HG03457 (cell line): ENCODE measurements around the gene CHFR.
"Not testable (repeated sequence)": the region's sequence is repeated elsewhere in the genome, so short reads cannot be mapped to it uniquely, and the experiment has no call there.

Experiments used
- ATAC-seq: cut with Tn5 transposase; IDR thresholded peaks from one replicate; pipeline ENCODE4 v1.9.1; 2021; ENCODE audit warnings: moderate number of reproducible peaks; ENCODE audit not compliant: unreplicated experiment

The CHFR gene

DNA sequence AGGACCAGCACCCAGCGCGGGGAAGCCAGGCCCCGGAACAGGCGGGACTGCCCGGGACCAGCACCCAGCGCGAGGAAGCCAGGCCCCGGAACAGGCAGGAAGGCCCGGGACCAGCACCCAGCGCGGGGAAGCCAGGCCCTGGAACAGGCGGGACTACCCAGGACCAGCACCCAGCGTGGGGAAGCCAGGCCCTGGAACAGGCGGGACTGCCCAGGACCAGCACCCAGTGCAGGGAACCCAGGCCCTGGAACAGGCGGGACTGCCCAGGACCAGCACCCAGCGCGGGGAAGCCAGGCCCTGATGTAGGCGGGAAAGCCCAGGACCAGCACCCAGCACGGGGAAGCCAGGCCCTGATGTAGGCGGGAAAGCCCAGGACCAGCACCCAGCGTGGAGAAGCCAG, 12.8 kb downstream of the CHFR start:
- not testable (repeated sequence) for ATAC-seq

DNA sequence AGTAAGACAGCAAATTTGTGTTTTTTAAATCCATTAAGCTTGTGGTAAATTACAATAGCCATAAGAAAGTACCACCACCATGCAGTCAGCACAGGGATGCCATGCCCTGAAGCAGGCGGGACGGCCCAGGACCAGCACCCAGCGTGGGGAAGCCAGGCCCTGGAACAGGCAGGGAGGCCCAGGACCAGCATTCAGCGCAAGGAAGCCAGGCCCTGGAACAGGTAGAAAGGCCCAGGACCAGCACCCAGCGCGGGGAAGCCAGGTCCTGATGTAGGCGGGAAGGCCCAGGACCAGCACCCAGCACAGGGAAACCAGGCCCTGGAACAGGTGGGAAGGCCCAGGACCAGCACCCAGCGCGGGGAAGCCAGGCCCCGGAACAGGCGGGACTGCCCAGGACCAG, 13.2 kb downstream of the CHFR start:
- no peak for ATAC-seq

DNA sequence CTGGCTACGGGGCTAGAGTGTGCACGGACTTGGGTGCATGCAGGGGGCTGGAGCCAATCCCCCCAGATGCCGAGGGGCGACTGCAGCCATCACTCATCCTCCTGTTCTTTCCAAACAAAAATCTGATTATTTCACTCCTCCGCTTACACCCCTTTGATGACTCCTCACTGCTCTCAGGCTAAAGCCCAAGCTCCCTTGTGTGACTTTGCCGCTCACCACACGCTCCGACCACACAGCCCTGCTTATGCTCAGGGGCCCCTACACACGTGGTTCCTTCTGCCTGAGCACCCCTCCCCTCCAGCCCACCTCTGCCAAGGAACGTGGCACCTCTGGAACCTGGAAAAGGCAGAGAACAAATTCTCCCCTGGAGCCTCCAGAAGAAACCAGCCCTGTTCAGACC, 13.7 kb downstream of the CHFR start:
- no peak for ATAC-seq

DNA sequence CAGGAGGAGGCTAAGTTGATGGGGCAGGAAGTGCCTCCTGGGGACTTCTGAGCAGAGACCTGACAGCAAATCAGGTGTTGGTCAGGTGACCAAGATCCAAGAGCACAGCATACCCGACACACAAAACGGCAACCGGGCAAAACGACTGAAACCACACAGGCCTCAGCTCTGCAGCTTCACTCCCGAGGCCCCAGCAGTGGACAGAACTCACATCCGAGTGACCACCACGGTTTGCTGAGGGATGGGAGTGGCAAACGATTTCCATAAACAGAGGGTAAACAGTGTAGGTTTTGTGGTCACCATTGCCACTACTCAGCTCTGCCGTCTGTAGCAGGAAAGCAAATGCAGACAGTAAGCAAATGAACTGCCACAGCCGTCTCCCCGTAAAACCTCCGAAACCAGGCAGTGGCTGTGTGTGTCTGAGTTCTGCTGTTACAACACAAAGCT, 14.4 kb downstream of the CHFR start:
- no peak for ATAC-seq

DNA sequence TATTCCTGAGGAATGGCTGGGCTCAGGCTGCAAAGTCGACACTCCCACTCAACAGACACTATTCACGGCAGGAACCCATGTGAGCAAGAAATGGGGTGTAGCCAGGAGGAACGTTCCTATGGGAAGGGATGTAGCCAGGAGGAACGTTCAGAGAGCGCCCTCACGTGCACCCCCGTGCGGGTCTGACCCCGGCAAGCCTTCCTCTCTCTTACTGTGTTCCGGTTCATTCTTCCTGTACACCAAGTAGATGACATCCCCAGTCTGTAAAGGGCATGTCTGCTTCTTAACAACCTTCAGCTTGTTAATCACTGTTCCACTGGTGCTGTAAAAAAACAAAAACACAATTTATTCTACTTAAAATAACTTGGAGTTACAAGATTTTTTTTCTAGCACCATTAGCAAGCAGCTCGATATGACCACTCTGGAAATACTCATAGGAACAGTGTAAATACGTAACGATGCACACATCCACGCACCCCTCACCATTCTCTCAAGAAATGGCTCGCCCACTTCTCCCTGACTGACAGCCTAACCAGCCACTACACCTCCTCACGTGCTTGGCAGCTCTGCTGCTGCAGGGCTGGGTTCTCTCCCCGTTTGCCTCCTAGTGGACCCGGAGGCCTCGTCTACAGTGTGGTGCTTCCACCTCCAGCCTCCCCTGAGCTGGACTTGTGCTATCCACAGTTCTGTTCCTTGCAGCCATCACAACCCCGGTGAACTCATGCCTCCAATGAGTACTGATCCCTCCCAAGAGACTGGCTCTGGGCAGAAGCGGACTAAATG, 15.1 kb downstream of the CHFR start:
- ATAC-seq, result no peak

DNA sequence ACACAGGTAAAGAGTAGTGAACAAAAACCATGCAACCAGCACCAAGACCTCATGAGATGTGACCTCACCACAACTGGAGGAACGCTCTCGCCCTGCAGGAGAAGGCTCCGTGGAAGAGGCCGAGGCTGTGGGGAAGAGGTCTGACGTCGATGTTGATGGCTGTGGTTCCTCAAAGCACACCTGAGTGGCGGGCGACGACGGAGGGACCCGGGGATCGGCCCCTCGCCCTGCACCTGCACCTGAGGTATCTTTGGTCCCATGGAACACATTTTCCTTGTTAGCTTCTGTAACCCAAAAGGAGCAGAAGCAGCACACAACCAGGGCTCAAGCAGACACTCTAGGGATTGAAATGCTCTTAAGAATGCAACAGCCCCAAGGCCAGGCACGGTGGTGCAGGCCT, 17.9 kb downstream of the CHFR start:
- no peak for ATAC-seq

DNA sequence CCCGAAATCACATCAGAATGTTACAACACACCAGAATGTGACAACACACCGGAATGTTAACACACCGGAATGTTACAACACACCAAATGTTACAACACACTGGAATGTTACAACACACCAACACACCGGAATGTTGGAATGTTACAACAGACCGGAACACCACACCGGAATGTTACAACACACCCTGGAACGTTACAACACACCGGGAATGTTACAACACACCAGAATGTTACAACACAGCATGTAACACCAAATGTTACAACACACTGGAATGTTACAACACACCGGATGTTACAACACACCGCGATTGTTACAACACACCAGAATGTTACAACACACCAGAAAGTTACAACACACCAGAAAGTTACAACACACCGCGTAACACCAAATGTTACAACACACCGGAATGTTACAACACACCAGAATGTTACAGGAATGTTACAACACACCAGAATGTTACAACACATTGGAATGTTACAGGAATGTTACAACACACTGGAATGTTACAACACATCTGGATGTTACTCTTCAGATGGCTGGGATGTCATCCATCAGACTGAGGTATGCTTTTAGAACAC, 21.1 kb downstream of the CHFR start:
- no peak for ATAC-seq

DNA sequence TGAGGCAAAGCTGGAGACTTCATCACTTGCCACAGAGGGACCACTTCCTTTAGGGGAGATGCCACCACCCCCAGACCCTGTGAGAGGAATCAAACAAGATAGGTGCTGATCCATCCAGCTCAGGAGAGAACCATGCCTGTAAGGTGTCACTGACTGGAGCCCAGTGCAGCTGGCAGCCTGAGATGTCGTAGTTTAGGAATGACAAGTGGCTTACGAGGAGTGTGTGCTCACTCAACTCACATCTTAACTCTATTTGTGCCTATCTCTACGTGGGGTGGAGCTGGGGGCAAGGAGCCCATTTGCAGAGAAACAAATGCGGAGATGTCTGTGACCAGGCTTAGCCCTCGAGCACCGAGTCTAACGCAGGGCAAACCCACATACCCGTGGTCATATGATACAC, 25.8 kb downstream of the CHFR start:
- no peak for ATAC-seq

DNA sequence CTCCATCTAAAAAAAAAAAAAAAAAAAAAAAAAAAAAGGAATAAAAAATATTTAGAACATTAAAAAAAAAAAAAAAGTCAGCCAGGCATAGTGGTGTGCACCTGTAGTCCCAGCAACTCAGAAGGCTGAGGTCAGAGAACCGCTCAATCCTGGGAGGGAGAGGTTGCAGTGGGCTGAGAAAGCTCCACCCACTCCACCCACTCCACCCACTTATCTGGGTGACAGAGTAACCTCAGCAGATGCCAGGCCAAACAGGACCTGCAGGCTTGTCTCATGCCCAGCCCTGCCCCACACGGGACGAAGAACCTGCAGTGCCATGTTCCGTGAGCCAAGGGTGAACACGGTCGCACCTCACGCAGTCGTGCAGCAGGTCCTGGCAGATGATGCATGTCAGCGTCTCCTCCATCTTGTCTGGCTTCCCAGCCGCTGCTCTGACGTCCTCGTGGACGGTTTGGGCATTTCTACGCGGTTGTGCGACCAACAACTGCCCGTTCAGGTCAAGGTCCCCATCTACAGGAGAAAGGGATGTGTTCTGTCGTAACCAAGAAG, 28.6 kb downstream of the CHFR start:
- ATAC-seq, result no peak

DNA sequence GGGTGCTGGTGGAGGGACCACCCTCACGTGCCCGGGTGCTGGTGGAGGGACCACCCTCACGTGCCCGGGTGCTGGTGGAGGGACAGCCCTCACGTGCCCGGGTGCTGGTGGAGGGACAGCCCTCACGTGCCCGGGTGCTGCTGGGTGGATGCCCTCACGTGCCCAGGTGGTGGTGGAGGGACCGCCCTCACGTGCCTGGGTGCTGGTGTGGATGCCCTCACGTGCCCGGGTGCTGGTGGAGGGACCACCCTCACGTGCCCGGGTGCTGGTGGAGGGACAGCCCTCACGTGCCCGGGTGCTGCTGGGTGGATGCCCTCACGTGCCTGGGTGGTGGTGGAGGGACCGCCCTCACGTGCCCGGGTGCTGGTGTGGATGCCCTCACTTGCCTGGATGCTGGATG, 30.4 kb downstream of the CHFR start:
- ATAC-seq, result not testable (repeated sequence)

DNA sequence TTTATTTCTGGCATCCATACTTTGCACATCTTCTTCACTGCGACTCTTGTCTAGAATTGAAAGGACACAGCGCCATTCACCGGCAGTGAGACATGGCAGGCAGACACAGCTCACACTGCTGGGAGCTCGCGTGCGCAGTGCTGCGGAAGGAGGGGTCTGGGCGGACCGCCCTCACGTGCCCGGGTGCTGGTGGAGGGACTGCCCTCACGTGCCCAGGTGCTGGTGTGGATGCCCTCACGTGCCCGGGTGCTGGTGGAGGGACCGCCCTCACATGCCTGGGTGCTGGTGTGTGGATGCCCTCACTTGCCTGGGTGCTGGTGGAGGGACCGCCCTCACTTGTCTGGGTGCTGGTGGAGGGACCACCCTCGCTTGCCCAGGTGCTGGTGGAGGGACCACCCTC, 30.8 kb downstream of the CHFR start:
- no peak for ATAC-seq

DNA sequence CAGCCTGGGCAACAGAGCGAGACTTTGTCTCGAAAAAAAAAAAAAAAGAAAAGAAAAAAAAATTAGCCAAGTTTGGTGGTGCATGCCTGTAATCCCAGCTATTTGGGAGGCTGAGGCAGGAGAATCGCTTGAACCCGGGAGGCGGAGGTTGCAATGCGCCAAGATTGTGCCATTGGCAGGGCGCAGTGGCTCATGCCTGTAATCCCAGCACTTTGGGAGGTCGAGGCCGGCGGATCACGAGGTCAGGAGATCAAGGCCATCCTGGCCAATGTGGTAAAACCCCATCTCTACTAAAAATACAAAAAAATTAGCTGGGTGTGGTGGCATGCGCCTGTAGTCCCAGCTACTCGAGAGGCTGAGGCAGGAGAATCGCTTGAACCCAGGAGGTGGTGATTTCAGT, 32.2 kb downstream of the CHFR start:
- ATAC-seq, result not testable (repeated sequence)

DNA sequence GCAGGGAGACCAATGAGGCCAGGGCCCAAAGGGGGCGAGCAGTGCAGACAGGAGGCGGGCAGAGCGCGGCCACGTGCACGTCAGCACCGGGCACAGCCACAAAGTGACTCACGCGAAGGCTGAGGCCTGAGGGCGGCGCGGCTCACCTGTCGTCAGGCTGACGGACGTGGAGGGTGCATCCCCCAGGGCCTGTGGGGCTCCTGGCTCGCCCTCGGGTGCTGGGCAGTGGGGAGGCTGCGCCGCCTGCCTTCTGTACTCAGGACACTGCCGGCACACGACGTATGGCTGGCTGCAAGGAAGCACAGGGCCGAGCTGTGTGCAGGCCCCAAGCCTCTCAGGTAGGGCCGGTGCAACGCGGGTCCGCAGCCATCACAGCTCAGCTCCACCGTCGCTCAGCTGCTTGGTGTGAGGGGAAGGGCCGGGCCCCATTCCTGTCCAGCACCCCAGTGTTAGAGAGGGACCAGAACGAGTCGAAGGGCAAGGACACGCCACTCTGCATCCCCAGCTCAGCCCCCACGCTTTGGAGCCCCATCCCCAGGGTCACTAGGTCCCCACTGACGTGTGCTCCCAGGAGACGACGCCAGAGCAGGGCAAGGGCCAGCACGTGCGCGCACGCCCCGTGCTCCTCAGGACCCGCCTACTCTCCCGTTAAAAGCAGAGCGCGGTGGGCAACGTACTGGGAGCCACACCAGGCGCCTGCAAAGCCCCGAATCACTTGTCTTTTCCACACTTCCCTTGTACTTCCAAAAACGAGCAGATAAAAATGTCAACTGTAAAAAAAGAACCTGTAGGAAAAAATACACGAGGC, 33.9 kb downstream of the CHFR start:
- ATAC-seq, result no peak

DNA sequence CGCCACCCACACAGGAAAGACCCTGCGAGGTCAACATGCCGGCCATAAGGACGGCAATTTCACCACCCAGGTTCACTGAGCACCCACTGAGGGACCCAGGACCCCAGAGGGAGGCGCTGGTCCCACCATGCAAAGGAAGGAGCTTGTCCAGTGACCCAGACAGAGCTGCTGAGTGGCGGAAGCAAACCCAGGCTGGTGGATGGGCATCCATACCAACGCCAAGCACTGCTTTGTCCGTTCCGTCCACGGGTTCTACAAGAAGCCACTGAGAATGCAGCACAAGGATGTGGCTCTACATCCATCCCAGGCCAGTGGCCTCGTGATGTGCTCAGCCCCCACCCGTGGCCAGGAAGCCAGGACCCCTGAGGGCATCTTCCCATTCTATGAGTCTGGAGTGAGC, 34.9 kb downstream of the CHFR start:
- no peak for ATAC-seq

DNA sequence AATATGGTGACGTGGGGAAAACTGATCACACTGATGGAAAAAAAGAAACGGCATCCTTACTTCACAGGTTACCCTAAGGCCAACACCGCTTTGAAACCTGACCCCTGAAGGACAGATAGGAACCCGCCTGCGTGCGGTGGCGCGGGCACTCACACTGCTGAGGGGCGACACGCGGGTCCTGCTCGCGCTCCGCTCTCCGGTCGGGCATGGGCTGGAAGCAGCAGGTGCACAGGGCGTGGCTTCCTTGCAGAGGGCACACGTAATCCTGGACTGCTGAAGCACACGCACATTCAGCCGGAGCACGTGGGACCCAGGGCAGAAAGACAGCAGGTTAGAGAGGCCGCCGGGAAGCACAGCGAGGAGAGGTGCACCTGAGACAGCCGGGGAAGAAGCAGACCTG, 35.9 kb downstream of the CHFR start:
- ATAC-seq, result no peak

DNA sequence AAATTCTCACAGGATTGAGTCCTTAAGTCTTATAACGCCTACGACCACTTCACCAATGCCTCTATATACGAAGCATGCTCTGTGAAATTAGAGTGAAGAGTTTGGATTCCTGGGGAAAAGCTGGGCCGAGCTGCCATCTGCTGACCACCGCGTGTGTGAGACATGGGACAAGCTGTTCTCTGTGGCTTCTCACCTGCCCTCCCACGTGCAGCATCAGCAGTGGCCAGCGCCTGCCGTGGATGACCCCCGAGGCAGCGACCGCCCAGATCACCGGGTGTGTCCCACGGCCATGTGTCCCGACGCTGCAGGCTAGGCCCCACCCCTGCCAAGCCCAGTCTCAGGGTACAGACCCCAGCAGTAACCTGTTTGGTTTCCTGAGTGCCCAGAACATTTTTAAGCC, 37.1 kb downstream of the CHFR start:
- no peak for ATAC-seq

DNA sequence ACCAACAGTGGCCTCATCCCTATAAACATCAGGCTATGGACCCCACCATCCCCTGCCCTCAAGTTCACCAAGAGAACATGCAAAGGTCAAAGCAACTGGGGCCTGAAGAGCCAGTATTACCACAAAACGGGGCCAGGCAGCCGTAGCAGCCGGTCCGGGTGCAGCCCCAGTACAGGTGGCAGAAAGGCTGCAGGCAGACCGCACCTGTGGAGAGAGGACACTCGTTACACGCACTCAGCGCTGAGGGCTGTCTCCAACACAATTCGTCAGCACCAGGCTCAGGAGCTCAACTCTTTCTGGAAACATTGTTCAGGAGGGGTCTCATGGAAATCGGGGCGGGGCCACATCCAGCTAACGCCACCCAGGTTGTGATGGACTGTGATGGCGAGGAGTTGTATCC, 38.9 kb downstream of the CHFR start:
- no peak for ATAC-seq

DNA sequence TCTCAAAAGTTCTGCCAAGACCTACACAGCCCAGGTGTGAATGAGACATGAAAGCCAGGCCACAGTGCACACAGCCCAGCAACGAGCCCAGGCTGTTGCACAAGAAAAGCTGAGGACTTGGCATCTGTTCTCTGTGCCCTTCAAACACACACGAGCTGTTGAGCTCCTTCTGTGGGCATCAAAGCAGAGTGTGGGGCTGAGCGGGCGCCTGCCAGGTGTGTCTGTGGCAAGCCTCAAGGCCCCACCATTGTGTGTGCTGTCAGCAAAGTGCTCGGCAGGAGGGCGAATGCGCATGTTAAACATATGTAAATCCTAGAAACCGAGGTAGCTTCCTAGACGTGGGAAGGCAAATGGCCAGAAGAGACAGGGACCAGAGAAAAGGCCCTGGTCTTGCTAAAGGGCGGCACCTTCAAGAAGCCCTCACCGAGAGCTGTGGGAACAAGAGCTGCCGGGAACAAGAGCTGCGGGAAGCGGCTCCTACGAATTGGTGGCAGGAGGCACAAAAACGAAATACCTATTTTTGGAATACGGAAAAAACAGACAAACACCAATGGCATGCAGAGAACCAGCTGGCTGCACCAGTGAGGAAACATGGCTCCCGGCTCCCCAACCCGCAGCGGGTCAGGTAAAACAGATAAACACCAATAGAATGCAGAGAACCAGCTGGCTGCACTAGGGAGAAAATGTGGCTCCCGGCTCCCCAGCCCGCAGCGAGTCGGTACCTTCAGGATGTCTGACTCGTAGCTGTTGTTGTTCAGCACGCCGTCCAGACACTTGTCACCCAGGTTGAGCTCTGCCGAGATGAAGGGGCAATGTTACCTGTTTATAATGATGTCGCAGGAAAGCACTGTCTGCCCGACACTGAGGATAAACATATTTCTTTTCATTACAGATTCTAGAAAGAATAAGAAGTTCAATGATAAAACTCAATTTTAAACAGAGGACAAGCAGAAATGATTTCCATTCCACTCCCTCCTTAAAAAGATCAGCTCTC, 39.7 kb downstream of the CHFR start:
- no peak for ATAC-seq

DNA sequence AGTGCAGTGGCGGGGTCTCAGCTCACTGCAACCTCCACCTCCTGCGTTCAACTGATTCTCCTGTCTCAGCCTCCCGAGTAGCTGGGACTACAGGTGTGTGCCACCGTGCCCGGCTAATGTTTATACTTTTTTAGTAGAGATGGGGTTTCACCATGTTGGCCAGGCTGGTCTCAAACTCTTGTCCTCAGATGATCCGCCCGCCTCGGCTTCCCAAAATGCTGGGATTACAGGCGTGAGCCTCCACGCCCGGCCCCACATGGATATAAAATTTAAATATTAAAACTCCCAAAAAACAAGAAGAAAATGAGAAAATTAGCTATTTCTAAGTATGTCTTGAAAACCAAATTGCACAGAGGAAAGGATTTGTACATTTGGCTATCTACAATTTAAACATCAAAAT, 42.7 kb downstream of the CHFR start:
- ATAC-seq, result not testable (repeated sequence)

DNA sequence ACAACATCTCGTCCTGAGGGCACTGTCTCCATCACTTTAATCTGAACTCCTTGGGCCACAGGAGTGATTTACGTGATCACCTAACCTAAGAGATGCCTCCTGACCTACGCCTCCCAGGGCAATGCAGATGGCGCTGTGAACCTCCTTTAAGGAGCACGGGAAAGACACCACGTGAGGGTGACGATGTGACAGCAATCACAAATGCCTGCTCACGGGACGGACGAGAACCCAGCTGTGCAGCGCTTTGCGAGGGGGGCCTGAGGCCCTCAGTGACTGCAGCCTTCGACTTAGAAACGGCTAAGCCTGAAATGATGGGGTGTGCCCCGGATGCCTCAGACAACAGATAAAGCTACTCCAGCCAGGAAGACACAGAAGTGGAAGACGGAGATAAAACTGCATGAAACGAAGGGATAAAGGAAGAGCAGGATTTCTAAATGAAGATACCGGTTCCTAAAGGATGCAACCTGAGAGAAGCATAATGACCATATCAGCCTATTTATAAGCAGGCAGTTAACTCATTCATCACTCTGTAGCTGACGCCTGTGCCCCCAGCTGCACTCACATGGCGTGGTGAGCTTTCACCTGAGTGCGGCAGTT, 44.9 kb downstream of the CHFR start:
- no peak for ATAC-seq
